Stimulated activated effector memory CD8-positive, alpha-beta T cell treated with anti-CD3 and anti-CD28 coated beads, Interleukin-12 subunit alpha, Interleukin-12 subunit beta, amount 100 ng/mL, for 72 hours (primary cell): ENCODE data around the gene CADPS.

ENCODE experiments used
- ATAC-seq: fragments of 150-1000 bp; cut with Tn5 transposase; 2 replicates; pipeline ENCODE4 v1.10.0; 2021
- DNase-seq, 2 donors: peaks; one replicate each; pipeline ENCODE4 v3.0.0; 2021 to 2022; ENCODE audit warnings: low spot score in 2 of 2
- H3K27ac Mint-ChIP-seq: one replicate; pipeline ENCODE4 v1.8.0; 2022; ENCODE audit warnings: mild to moderate bottlenecking, mixed read lengths
- H3K36me3 Mint-ChIP-seq: one replicate; pipeline ENCODE4 v1.8.0; 2022; ENCODE audit warnings: mild to moderate bottlenecking, mixed read lengths
- H3K4me1 Mint-ChIP-seq: one replicate; pipeline ENCODE4 v1.8.0; 2022; ENCODE audit warnings: mixed read lengths
- H3K4me3 Mint-ChIP-seq: one replicate; pipeline ENCODE4 v1.8.0; 2022; ENCODE audit warnings: mild to moderate bottlenecking, mixed read lengths
- H3K9me3 Mint-ChIP-seq: one replicate; pipeline ENCODE4 v1.8.0; 2022; ENCODE audit warnings: mixed read lengths

Gene CADPS

DNA sequence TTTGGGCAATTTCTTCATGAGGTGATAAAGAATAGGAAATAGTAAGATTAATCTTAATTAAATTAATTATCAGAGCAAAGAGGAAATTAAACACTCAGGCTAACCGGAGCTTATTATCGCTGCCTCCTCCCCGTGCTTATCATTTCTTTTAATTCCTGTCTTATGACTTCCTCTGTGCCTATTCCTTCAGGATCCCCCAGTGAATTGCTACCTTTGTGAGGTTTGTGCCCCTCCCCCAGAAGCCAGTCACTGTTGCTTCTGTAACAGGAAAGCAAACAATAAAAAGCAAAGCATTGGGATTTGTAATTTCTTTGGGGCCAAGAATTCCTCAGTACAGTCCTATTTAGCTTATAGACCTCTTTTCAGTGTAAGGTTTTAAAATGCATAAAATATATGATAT is 164.5 kb downstream of the CADPS start:
- no peaks in the 10 kb centered on the region for H3K36me3 Mint-ChIP-seq
- ATAC-seq = no peak
- H3K4me1 Mint-ChIP-seq = no peaks in the 10 kb centered on the region
- no peak overlapping the region for H3K4me3 Mint-ChIP-seq
- H3K9me3 Mint-ChIP-seq = peaks cover 3% of the 10 kb centered on the region
- DNase-seq = no peak
- no peak overlapping the region for H3K27ac Mint-ChIP-seq

DNA sequence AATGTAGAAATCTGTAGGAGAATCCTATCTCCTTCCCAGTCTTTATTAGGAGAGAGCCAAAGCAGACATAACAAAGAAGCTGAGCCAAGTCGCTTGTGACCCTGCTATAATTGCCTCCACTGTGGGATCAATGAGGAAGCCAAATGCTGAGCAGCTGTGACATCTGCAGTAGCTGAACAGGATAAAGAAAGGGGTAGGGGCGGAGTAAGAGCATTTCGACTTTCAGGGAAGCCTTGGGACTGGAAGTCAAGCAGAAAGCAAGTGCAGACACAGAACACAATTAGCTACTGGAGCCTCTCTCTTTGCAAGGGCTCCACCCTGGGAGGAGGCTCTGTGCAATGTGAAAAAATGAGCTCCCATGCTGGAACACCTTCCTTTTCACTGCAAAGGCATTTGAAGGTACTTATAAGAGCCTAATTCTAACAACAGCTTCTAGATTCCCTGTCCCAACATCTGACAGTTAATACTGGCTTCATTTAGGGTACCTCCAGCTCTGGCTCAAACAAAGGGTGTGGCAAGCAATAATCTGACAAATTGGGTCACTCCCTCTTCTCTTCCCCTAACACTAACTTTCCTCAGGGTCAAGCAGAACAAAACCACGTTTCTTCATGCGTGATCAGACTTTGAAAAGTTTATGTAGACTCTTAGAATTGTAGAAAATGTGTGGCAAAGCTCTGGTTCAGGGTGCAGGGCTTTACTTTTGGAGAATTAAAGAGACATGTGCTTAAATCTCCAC is 166.4 kb downstream of the CADPS start:
- H3K27ac Mint-ChIP-seq = no peak overlapping the region
- H3K9me3 Mint-ChIP-seq = peaks cover 3% of the 10 kb centered on the region
- H3K36me3 Mint-ChIP-seq = no peaks in the 10 kb centered on the region
- ATAC-seq (no peak), DNase-seq (no peak)
- H3K4me3 Mint-ChIP-seq = no peak overlapping the region
- no peaks in the 10 kb centered on the region for H3K4me1 Mint-ChIP-seq

DNA sequence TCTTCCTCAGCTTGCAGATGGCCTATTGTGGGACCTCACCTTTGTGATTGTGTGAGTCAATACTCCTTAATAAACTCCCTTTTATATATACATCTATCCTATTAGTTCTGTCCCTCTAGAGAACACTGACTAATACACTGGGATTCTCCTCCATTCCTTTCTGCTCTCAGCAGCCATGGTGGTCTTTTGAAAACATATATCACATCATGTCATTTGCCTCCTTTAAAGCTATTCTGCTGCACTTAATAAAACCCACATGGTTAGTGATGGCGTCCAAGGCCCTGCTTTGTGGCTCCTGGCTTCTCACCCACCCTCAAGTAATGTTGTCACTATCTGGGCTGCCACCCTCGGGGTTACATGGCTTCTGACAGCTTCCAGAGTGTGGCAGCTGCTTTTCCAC is 169.5 kb downstream of the CADPS start:
- Mint-ChIP-seq H3K4me3 (no peak overlapping the region), H3K4me1 (no peaks in the 10 kb centered on the region), H3K27ac (no peak overlapping the region), H3K9me3 (peaks cover 3% of the 10 kb centered on the region), H3K36me3 (no peaks in the 10 kb centered on the region)
- DNase-seq (no peak), ATAC-seq (no peak)

DNA sequence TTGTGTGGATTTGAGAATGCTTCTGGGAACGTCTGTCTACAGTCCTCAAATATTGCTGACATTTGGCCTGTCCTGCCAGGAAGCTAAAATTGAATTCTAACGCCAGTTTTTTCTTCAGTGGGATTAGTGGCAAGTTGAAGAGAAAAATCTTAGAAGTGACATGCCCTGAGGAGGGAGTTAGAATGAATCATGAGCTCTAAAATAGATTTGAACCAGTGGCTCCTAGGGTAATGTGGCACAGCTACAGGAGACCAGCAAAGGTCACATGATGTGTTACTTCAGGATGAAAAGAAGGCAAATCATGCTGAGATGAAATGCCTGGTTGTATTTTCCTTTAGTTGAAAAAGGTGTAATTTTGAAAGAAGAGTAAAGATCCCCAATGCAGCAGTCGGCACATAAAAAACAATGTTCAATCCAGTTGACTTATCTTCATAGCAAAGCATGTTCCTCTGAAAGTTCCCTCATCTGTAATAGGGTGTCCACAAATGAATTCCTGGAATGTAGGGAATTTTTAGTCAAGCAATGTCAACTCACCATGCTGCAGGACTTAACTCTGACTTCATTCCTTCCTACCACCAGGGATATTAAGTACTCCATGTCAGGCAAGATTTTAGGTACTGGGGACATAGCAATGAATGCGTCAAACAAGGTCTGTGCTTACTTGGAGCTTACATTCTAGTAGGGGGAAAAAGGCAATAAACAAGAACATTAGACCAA is 171.6 kb downstream of the CADPS start:
- DNase-seq = no peak
- no peak overlapping the region for H3K27ac Mint-ChIP-seq
- no peak for ATAC-seq
- H3K4me3 Mint-ChIP-seq = no peak overlapping the region
- H3K9me3 Mint-ChIP-seq = peaks cover 4% of the 10 kb centered on the region
- H3K36me3 Mint-ChIP-seq = no peaks in the 10 kb centered on the region
- H3K4me1 Mint-ChIP-seq = no peaks in the 10 kb centered on the region

DNA sequence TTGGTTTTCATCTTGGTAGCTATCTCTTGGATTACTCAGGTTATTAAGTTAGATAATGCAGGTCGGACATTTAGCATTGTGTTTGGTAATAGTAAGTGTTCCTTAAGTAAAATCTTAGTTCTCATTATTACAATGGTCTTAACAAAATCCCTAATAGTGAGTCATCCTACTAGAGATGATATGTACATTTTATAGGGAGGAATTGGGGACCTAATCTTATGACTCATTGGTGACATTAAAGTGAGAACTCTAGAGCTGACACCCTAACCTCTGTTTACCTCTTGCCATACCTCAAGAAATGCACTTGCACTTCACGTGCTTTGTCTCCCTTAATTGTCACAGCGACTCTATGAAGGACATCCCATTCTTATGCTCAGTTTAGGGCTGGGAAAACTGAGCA is 174.9 kb downstream of the CADPS start:
- no peak overlapping the region for H3K27ac Mint-ChIP-seq
- no peak for DNase-seq

DNA sequence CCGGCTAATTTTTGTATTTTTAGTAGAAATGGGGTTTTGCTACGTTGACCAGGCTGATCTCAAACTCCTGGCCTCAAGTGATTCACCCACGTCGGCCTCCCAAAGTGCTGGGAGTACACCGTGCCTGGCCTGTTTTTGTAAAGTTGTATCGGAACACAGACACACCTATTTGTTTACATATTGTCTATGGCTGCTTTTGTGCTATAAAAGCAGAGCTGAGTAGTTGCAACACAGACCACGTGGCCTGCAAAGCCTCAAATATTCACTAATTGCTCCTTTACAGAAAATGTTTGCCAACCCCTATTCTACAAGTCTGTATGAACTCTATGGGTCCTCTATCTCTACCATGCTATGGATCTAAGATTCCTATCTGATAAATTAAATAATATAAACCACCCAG is 175.5 kb downstream of the CADPS start:
- Mint-ChIP-seq H3K27ac (no peak overlapping the region), H3K4me1 (no peaks in the 10 kb centered on the region), H3K4me3 (no peak overlapping the region), H3K9me3 (peaks cover 3% of the 10 kb centered on the region), H3K36me3 (no peaks in the 10 kb centered on the region)
- ATAC-seq (no peak), DNase-seq (no peak)

More for the DNA sequence above, 174.9 kb downstream of the CADPS start:
- H3K9me3 Mint-ChIP-seq = peaks cover 3% of the 10 kb centered on the region
- no peaks in the 10 kb centered on the region for H3K36me3 Mint-ChIP-seq
- no peaks in the 10 kb centered on the region for H3K4me1 Mint-ChIP-seq
- H3K4me3 Mint-ChIP-seq = no peak overlapping the region
- no peak for ATAC-seq

DNA sequence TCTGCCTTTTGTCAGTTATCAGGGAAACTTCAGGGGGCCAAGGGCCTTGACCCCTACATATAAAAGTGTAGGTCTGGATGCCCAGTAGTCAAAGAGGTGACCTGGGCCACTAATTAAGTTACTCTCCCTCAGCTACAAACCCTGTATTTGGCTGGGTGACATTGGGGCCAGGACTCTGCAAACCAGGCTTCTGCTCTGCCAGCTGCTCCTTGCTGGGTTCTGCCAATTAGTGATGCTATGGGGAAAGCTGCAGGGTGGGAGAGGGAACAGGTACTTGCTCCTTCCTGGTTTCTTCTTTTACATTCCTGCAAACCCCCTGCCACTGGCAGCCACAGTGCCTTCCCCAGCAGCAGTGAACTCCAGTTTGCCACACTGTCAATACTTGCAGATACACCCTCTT is 179.2 kb downstream of the CADPS start:
- Mint-ChIP-seq H3K4me1 (no peaks in the 10 kb centered on the region), H3K27ac (no peak overlapping the region), H3K36me3 (no peaks in the 10 kb centered on the region), H3K4me3 (no peak overlapping the region), H3K9me3 (peaks cover 5% of the 10 kb centered on the region)
- ATAC-seq (no peak), DNase-seq (no peak)

DNA sequence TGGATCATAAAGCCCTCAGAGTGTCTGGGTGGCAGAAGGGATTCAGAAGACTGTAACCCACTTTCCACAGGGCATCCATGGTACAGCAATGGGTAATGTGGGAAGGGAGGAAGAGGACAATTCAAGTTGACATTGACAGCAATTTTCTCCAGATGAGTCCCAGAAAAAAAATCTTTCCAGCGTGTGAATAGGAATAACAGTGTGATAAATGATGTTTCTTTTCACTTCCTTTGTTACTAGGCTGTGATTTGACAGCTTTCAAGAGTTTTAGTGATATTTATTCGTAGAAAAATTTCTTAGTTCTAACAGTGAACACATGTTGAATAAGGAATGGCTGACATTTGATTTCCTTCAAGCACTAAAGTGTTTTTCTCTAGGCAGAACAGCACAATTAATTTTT is 186.4 kb downstream of the CADPS start:
- H3K36me3 Mint-ChIP-seq = no peaks in the 10 kb centered on the region
- H3K4me1 Mint-ChIP-seq = no peaks in the 10 kb centered on the region
- H3K4me3 Mint-ChIP-seq = no peak overlapping the region
- no peak for DNase-seq
- H3K27ac Mint-ChIP-seq = no peak overlapping the region
- peaks cover 5% of the 10 kb centered on the region for H3K9me3 Mint-ChIP-seq
- ATAC-seq = no peak

DNA sequence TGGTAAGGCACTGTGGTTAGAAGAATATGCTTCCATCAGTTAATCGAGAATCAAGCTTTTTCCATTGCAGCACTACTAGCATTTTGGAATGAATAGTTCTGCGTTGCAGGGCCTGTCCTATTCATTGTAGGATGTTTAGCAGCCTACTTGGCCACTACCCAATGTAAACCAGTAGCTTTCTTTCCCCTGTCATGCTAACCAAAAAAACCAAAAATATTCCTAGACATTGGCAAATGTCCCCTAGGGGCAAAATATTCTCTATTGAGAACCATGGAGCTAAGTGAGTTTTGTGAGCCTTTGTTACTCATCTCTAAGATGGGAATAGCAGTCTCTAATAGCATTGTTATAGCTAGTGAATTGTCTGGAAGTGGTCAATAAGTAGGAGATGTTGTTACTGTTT is 187.2 kb downstream of the CADPS start:
- ATAC-seq (no peak), DNase-seq (no peak)
- H3K27ac Mint-ChIP-seq = no peak overlapping the region
- H3K4me1 Mint-ChIP-seq = no peaks in the 10 kb centered on the region
- peaks cover 3% of the 10 kb centered on the region for H3K9me3 Mint-ChIP-seq
- H3K4me3 Mint-ChIP-seq = no peak overlapping the region
- H3K36me3 Mint-ChIP-seq = no peaks in the 10 kb centered on the region

DNA sequence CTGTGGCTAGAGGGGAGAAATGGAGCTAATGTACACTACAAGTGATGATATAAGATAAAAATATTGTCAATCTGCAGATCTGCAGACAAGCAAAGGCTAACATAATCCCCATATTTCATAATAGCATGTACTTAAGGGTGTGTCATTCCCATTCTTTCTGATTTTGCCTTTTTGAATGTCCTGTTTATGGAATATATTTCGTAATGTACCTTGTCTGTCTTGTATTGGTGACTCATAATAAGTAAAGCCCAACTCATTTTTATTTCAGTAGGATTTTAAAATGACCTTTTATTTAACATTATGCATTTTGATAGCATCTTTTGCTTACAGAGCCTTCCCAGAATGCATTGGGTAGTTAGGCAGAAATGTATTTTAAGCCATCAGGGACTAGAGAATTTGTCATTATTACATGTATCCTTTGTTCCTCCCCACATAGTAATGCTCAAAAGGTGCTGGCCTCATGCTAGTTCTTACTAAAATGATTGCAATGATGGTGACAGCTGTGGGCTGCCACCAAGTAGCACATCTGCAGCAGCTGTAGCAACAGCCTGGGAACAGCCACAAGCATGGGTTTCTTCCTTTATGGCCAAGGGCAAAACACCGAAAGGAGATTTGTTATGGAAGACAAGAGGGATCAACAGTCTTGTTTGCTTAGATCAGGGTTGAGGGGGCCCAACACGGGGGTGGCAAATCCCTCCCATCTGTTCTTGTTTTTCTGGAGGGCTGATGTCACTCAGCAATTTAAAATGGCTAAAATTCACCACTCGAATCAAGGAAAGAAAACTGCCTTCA is 188.5 kb downstream of the CADPS start:
- H3K4me1 Mint-ChIP-seq = no peaks in the 10 kb centered on the region
- ATAC-seq = no peak
- peaks cover 7% of the 10 kb centered on the region for H3K9me3 Mint-ChIP-seq
- DNase-seq = no peak
- no peaks in the 10 kb centered on the region for H3K36me3 Mint-ChIP-seq
- no peak overlapping the region for H3K27ac Mint-ChIP-seq
- H3K4me3 Mint-ChIP-seq = no peak overlapping the region

DNA sequence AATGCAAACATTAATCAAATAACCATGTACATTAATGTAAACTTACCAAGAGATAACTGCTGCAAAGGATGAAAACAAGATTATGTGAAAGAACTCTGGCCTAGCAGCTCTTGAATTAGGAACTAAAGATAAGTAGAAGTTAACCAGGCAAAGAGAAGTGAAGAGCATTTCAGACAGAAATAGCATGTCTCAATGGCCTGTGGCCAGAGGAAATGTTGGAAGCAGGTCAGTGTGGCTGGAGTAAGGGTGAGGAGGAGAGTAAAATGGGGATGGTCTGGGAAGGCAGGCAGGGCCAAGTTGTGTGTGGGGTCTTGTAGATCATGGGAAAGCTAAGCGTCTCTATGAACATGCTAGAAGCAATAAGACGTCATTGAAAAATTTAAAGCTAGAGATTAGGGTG is 192.4 kb downstream of the CADPS start:
- DNase-seq (no peak), ATAC-seq (no peak)
- Mint-ChIP-seq H3K4me1 (no peaks in the 10 kb centered on the region), H3K27ac (no peak overlapping the region), H3K9me3 (peaks cover 8% of the 10 kb centered on the region), H3K4me3 (no peak overlapping the region), H3K36me3 (no peaks in the 10 kb centered on the region)

DNA sequence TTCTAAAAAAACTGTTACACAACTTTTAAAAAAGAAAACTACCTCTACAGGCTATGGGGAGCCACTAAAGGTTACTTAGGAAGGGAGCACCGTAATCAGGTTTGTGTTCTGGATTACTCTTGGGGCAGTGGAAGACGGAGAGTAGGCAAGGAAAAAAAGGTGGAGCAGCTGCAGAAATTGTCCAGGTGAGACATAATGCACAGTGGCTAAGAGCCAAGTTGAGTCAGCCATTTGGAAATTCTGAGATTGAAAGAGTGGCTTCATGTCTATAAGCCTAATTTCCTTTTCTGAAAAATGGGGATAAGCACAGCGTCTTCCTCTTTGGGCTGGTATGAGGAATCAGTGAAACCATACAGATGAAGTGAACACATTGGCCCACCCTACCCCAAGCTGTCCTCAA is 195.2 kb downstream of the CADPS start:
- H3K36me3 Mint-ChIP-seq = no peaks in the 10 kb centered on the region
- peaks cover 8% of the 10 kb centered on the region for H3K9me3 Mint-ChIP-seq
- H3K4me3 Mint-ChIP-seq = no peak overlapping the region
- ATAC-seq (no peak), DNase-seq (no peak)
- H3K4me1 Mint-ChIP-seq = no peaks in the 10 kb centered on the region
- H3K27ac Mint-ChIP-seq = no peak overlapping the region

DNA sequence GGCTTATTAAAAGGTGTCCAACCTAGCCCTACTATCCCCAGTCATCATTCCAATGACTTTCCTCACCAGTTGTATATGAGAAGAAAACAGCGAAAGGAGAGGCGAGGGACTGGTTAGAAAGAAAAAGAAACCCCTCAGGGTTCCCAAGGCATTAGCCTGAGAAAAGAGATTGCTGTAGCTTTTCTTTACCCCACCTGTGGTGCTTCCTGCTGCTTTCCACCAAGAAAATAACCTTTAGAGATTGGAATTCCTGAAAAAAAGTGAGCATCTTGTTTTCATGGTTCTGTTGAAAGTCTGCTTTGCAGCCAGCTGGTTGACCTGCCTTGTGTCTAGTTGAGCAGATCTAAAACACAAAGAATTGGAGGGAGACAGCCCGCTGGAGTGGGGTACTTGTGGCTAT is 196.4 kb downstream of the CADPS start:
- Mint-ChIP-seq H3K9me3 (peaks cover 8% of the 10 kb centered on the region), H3K4me3 (no peak overlapping the region), H3K36me3 (no peaks in the 10 kb centered on the region), H3K4me1 (no peaks in the 10 kb centered on the region), H3K27ac (no peak overlapping the region)
- no peak for DNase-seq
- no peak for ATAC-seq

DNA sequence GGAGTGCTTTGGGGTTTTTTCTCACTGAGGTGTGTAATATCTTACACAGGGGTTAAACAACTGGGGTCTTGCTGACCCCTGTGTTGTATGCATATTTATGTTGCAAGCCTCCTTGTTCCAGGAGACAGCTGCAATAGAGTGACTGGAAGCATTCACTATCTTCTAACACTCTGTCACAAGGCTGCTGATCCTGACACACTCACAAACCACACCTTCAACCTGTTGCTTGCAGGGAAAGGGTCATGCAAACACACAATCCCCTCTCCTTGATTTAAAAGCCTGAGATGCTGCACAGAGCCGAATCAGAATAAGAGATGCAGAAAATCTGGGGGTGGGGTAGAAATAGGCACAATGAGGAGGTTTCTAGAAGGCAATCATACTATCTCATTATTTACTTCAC is 197.3 kb downstream of the CADPS start:
- DNase-seq (no peak), ATAC-seq (no peak)
- Mint-ChIP-seq H3K27ac (no peak overlapping the region), H3K9me3 (peaks cover 6% of the 10 kb centered on the region), H3K36me3 (no peaks in the 10 kb centered on the region), H3K4me1 (no peaks in the 10 kb centered on the region), H3K4me3 (no peak overlapping the region)

DNA sequence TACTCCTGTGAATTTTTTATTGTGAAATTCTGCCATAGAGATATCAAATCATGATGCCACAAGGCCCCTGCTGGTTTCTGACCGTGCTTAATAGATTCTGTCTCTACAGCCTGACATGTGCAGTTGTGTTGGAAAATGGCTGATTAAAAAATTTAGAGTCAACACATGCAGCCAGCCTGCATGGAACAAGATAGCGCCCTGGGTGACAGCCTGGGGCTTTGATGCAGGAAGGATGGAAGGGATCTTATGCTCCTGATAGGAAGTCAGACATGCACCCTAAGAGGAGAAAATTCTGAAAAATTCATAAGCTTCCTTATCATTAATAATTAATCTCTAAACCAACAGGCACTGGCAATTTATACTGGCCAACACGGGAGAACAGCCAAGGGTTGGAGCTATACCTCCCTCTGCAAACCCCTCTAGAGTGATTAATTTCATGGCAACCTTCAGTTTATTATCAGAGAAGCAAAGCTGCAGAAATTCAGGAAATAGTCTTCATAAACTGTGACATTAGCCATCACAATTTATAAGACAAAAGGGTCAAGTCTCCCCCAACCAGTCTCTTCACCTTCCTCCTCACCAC is 198.4 kb downstream of the CADPS start:
- ATAC-seq (no peak), DNase-seq (no peak)
- Mint-ChIP-seq H3K9me3 (peaks cover 6% of the 10 kb centered on the region), H3K4me1 (no peaks in the 10 kb centered on the region), H3K4me3 (no peak overlapping the region), H3K27ac (no peak overlapping the region), H3K36me3 (no peaks in the 10 kb centered on the region)
